H1 (cell line): ENCODE measurements around the gene ETNK1. TPM values are rescaled to one million over a fixed set of nuclear protein-coding genes. Genes with fewer than 3 reads are reported as not detected.

Source experiments
- CTCF ChIA-PET: fragments of 300-600 bp; sonication (Branson Sonifier 250); formaldehyde crosslinking; loops from one replicate; lab custom pipeline; 2021; ENCODE audit not compliant: partially characterized antibody; lab: Charles Lee
- POLR2A ChIA-PET: fragments of 300-600 bp; sonication (Branson Sonifier 250); formaldehyde crosslinking; loops from one replicate; lab custom pipeline; 2021; ENCODE audit warnings: inconsistent platforms; ENCODE audit not compliant: partially characterized antibody; lab: Charles Lee
- DNase-seq, 2 experiments: peaks; one replicate each; pipeline versions ENCODE4 v3.0.0 to v3.0.0-alpha.2; 2010 to 2022; ENCODE audit warnings: low spot score in 2 of 2, low read depth in 1 of 2, mixed read lengths in 1 of 2
- FAIRE-seq: peaks from 2 replicates; lab custom pipeline; 2011; peaks lifted over from hg19 to GRCh38; lab: Jason Lieb, UNC
- H2AFZ ChIP-seq: 2 replicates; pipeline ENCODE4 v1.8.1; 2012; ENCODE audit warnings: low read length, inconsistent platforms
- H2AK5ac ChIP-seq: 2 replicates; pipeline ENCODE4 v1.6.1; 2013; ENCODE audit warnings: low read depth, low read length
- H2BK120ac ChIP-seq: replicated peaks from 2 replicates; pipeline ENCODE3; 2013; ENCODE audit warnings: low read depth, low read length, inconsistent platforms
- H2BK12ac ChIP-seq: 2 replicates; pipeline ENCODE4 v1.6.1; 2013; ENCODE audit warnings: low read depth, low read length
- H2BK15ac ChIP-seq: 2 replicates; pipeline ENCODE4 v1.6.1; 2013; ENCODE audit warnings: low read length
- H2BK20ac ChIP-seq: 2 replicates; pipeline ENCODE4 v1.6.1; 2013; ENCODE audit warnings: low read length
- H2BK5ac ChIP-seq: 2 replicates; pipeline ENCODE4 v1.6.1; 2013; ENCODE audit warnings: low read depth, low read length
- H3K14ac ChIP-seq: 2 replicates; pipeline ENCODE4 v1.6.1; 2013; ENCODE audit warnings: inconsistent platforms; ENCODE audit not compliant: insufficient read length
- H3K18ac ChIP-seq: 2 replicates; pipeline ENCODE4 v1.6.1; 2013; ENCODE audit warnings: low read length; ENCODE audit errors: extremely low read depth
- H3K23ac ChIP-seq: 2 replicates; pipeline ENCODE4 v1.6.1; 2013; ENCODE audit warnings: inconsistent platforms; ENCODE audit not compliant: insufficient read length
- H3K23me2 ChIP-seq: 2 replicates; pipeline ENCODE4 v1.6.1; 2013; ENCODE audit warnings: low read depth, low read length
- H3K27ac ChIP-seq: 2 replicates; pipeline ENCODE4 v1.6.1; 2011; ENCODE audit warnings: low read depth, low read length, inconsistent platforms
- H3K27me3 ChIP-seq, 4 experiments: replicated peaks in 1 of 4; 1 replicate in 1 of 4; 2 replicates in 3 of 4; pipeline versions ENCODE4 v1.6.1 to v1.8.1; 2011 to 2013; ENCODE audit warnings: low read length in 3 of 4, mild to moderate bottlenecking in 3 of 4, inconsistent platforms in 2 of 4, mixed read lengths in 2 of 4, moderate library complexity in 1 of 4; ENCODE audit not compliant: control insufficient read depth in 3 of 4, insufficient read depth in 3 of 4; ENCODE audit errors: extremely low read depth in 1 of 4
- H3K36me3 ChIP-seq, 4 experiments: 2 replicates each; pipeline versions ENCODE4 v1.6.1 to v1.8.1; 2011 to 2013; ENCODE audit warnings: mild to moderate bottlenecking in 4 of 4, low read length in 3 of 4, moderate library complexity in 2 of 4, control low read depth in 1 of 4, inconsistent platforms in 1 of 4; ENCODE audit not compliant: insufficient read depth in 4 of 4, control insufficient read depth in 2 of 4
- H3K4ac ChIP-seq: replicated peaks from 2 replicates; pipeline ENCODE3; 2013; ENCODE audit warnings: low read length, low read depth, mixed read lengths, inconsistent platforms; ENCODE audit not compliant: insufficient read length
- H3K4me1 ChIP-seq, 4 experiments: replicated peaks in 1 of 4; 1 replicate in 1 of 4; 2 replicates in 3 of 4; pipeline versions ENCODE4 v1.6.1 to v1.8.1; 2011 to 2013; ENCODE audit warnings: low read length in 3 of 4, inconsistent platforms in 2 of 4, mixed read lengths in 1 of 4; ENCODE audit not compliant: insufficient read depth in 4 of 4, control insufficient read depth in 3 of 4
- H3K4me2 ChIP-seq, 2 experiments: 2 replicates each; pipeline versions ENCODE4 v1.6.1 to v1.8.1; 2011 to 2013; ENCODE audit warnings: low read depth in 2 of 2, low read length in 2 of 2, control low read depth in 1 of 2, inconsistent platforms in 1 of 2, mild to moderate bottlenecking in 1 of 2; ENCODE audit not compliant: insufficient read depth in 1 of 2
- H3K4me3 ChIP-seq, 4 experiments: fragments of 200-600, 300-600 bp in 1 of 4; sonication (generic), shearing (Covaris generic), sonication (Bioruptor Twin) in 1 of 4; 2 replicates each; pipeline versions ENCODE4 v1.5.1 to v1.8.1; 2011 to 2016; ENCODE audit warnings: low read length in 4 of 4, low read depth in 3 of 4, control low read depth in 2 of 4, inconsistent platforms in 2 of 4, mild to moderate bottlenecking in 2 of 4, mixed read lengths in 1 of 4, moderate library complexity in 1 of 4; ENCODE audit not compliant: insufficient read depth in 2 of 4; ENCODE audit errors: extremely low read depth in 1 of 4
- H3K56ac ChIP-seq: replicated peaks from 2 replicates; pipeline ENCODE3; 2013; ENCODE audit warnings: low read depth, mild to moderate bottlenecking, mixed read lengths, low read length, inconsistent platforms; ENCODE audit not compliant: insufficient read length
- H3K79me1 ChIP-seq: 2 replicates; pipeline ENCODE4 v1.6.1; 2013; ENCODE audit warnings: low read depth, low read length, control low read depth
- H3K79me2 ChIP-seq, 2 experiments: 2 replicates each; pipeline versions ENCODE4 v1.6.1 to v1.8.1; 2012 to 2013; ENCODE audit warnings: low read length in 2 of 2, mild to moderate bottlenecking in 2 of 2, inconsistent platforms in 1 of 2; ENCODE audit not compliant: insufficient read depth in 2 of 2, control insufficient read depth in 1 of 2
- H3K9ac ChIP-seq, 4 experiments: replicated peaks in 1 of 4; 1 replicate in 1 of 4; 2 replicates in 3 of 4; pipeline versions ENCODE4 v1.6.1 to v1.8.1; 2011 to 2013; ENCODE audit warnings: low read depth in 3 of 4, low read length in 3 of 4, control low read depth in 2 of 4, mild to moderate bottlenecking in 2 of 4, moderate library complexity in 2 of 4, inconsistent platforms in 1 of 4; ENCODE audit errors: extremely low read depth in 1 of 4
- H3K9me3 ChIP-seq, 2 experiments: 2 replicates each; pipeline versions ENCODE4 v1.6.1 to v1.8.1; 2012 to 2013; ENCODE audit warnings: mild to moderate bottlenecking in 2 of 2, moderate library complexity in 2 of 2, control low read depth in 1 of 2, inconsistent platforms in 1 of 2, low read depth in 1 of 2, low read length in 1 of 2, mixed read lengths in 1 of 2; ENCODE audit not compliant: insufficient read depth in 2 of 2
- H4K20me1 ChIP-seq, 2 experiments: replicated peaks in 1 of 2; 2 replicates each; pipeline versions ENCODE3 to v1.8.1; 2011 to 2013; ENCODE audit warnings: inconsistent platforms in 2 of 2, low read length in 2 of 2, mild to moderate bottlenecking in 1 of 2; ENCODE audit not compliant: insufficient read depth in 2 of 2, control insufficient read depth in 1 of 2
- H4K5ac ChIP-seq: 2 replicates; pipeline ENCODE4 v1.6.1; 2013; ENCODE audit warnings: low read length, low read depth, mixed read lengths, inconsistent platforms; ENCODE audit not compliant: insufficient read length
- H4K8ac ChIP-seq: 2 replicates; pipeline ENCODE4 v1.8.0; 2013; ENCODE audit warnings: mild to moderate bottlenecking, moderate library complexity, low read length, inconsistent platforms; ENCODE audit not compliant: insufficient read depth; ENCODE audit errors: extremely low read depth
- H4K91ac ChIP-seq: replicated peaks from 2 replicates; pipeline ENCODE3; 2013; ENCODE audit warnings: low read length, mixed read lengths, inconsistent platforms; ENCODE audit not compliant: insufficient read length
- ATF3 ChIP-seq: IDR thresholded peaks from 2 replicates; pipeline ENCODE4 v1.6.1; 2011; ENCODE audit warnings: low read depth, mild to moderate bottlenecking, low read length; ENCODE audit not compliant: insufficient read depth
- BACH1 ChIP-seq: IDR thresholded peaks from 2 replicates; pipeline ENCODE4 v1.6.1; 2012; ENCODE audit warnings: low read length, improper control_type of control experiment
- CBX8 ChIP-seq: fragments of 300-800, 300-1000 bp; sonication (generic); IDR thresholded peaks from 2 replicates; pipeline ENCODE4 v1.7.1; 2016; ENCODE audit warnings: low read depth, low read length, borderline replicate concordance
- CHD1 ChIP-seq: IDR thresholded peaks from 2 replicates; pipeline ENCODE4 v1.6.1; 2012; ENCODE audit warnings: low read depth, low read length, improper control_type of control experiment
- CHD2 ChIP-seq: IDR thresholded peaks from 2 replicates; pipeline ENCODE4 v1.6.1; 2012; ENCODE audit warnings: low read length, improper control_type of control experiment
- JUND ChIP-seq: IDR thresholded peaks from 2 replicates; pipeline ENCODE4 v1.6.1; 2011; ENCODE audit warnings: mild to moderate bottlenecking, improper control_type of control experiment, low read length
- KDM4A ChIP-seq: IDR thresholded peaks from one replicate; pipeline ENCODE4 v1.7.1; 2012; ENCODE audit warnings: low read depth, mild to moderate bottlenecking, moderate library complexity, low read length, inconsistent platforms; ENCODE audit not compliant: severe bottlenecking
- KDM5A ChIP-seq: fragments of 200-600 bp; IDR thresholded peaks from 2 replicates; pipeline ENCODE4 v1.7.1; 2012; ENCODE audit warnings: mild to moderate bottlenecking, low read length, inconsistent platforms, mixed read lengths
- POLR2A ChIP-seq, 2 experiments: IDR thresholded peaks; 1 replicate in 1 of 2; 2 replicates in 1 of 2; pipeline ENCODE4 v1.6.1; 2011; ENCODE audit warnings: low read depth in 2 of 2, low read length in 2 of 2, mild to moderate bottlenecking in 2 of 2; ENCODE audit errors: control extremely low read depth in 1 of 2
- POU5F1 ChIP-seq: IDR thresholded peaks from 2 replicates; pipeline ENCODE4 v1.6.1; 2011; ENCODE audit warnings: low read depth, mild to moderate bottlenecking, low read length, moderate library complexity
- RXRA ChIP-seq: IDR thresholded peaks from 2 replicates; pipeline ENCODE4 v1.6.1; 2011; ENCODE audit warnings: low read depth, mild to moderate bottlenecking, low read length, moderate library complexity; ENCODE audit not compliant: insufficient read depth
- SIN3A ChIP-seq, 2 experiments: IDR thresholded peaks in 1 of 2; conservative IDR thresholded peaks in 1 of 2; 2 replicates each; pipeline ENCODE4 v1.6.1; 2011 to 2012; ENCODE audit warnings: low read length in 2 of 2, improper control_type of control experiment in 1 of 2, low read depth in 1 of 2, mild to moderate bottlenecking in 1 of 2
- TBP ChIP-seq: IDR thresholded peaks from 2 replicates; pipeline ENCODE4 v1.6.1; 2011; ENCODE audit warnings: low read depth, low read length, improper control_type of control experiment
- TCF12 ChIP-seq: IDR thresholded peaks from 2 replicates; pipeline ENCODE4 v1.6.1; 2011; ENCODE audit warnings: low read depth, mild to moderate bottlenecking, low read length
- WGBS, 2 experiments: shearing (Covaris generic) in 1 of 2; methylation state at CpG; one replicate each; pipeline versions ENCODE4 v1.1.6 to v1.1.7; 2013 to 2015; ENCODE audit warnings: low lambda C conversion rate in 2 of 2, mixed read lengths in 2 of 2, inconsistent platforms in 1 of 2, low coverage in 1 of 2, missing lambda C conversion rate in 1 of 2; ENCODE audit not compliant: insufficient replicate concordance in 2 of 2, insufficient coverage in 1 of 2, insufficient read length in 1 of 2; ENCODE audit errors: extremely low coverage in 1 of 2, missing lambda C conversion rate in 1 of 2; 5-methylcytosine and 5-hydroxymethylcytosine counted together
- polyA plus RNA-seq, 7 experiments: library from polyadenylated mRNA; depleted of rRNA in 3 of 7; stranded (reverse) in 5 of 7; unstranded in 2 of 7; fragments of >200 nt in 5 of 7; fragments of 200-250 nt in 2 of 7; gene quantifications; 1 replicate in 5 of 7; 2 replicates in 1 of 7; 4 replicates in 1 of 7; pipeline versions ENCODE4 v1.2.1 to v1.2.3, GENCODE V29; 2011 to 2013; ENCODE audit warnings: missing spikeins in 2 of 7, mixed read lengths in 2 of 7
- total RNA-seq: library from RNA; stranded (reverse); fragmentation: NEBNext Ultra II Directional; extraction: Animal tissue kit (Norgen Biotek cat#: 25700); gene quantifications from 2 replicates; pipeline ENCODE4 v1.2.1, GENCODE V29; 2021

ETNK1 gene
- total and polyA plus RNA-seq, 2 of the 8 experiments (the other 6 are each of a cell fraction or from before 2014, with no cell fraction given), result 11.6 to 82.7 TPM

- H2BK5ac ChIP-seq, result no peak overlapping the region
- H4K91ac ChIP-seq, result no peak overlapping the region
- no peak overlapping the region for H4K8ac ChIP-seq
- H4K5ac ChIP-seq, result no peak overlapping the region
- POLR2A ChIA-PET, result interaction anchor here (0.8 to 1.4 kb wide), 4 partner anchors 10 to 100 kb away, joined by 3 to 5 read pairs (median 4); partner anchors contain the start of gene ETNK1
- no peak overlapping the region for H3K18ac ChIP-seq
- H2BK120ac ChIP-seq, result no peak overlapping the region
- DNase-seq (no peak), FAIRE-seq (no peak)
- H2BK20ac ChIP-seq, result no peak overlapping the region
- CTCF ChIA-PET, result interaction anchor here (0.8 to 1.2 kb wide), 5 partner anchors 10 to 134 kb away, joined by 3 to 5 read pairs (median 3); no protein-coding TSS in a partner anchor
- no peak overlapping the region for H2AFZ ChIP-seq
- H3K27me3 ChIP-seq, result no peaks in the 10 kb centered on the region
- no peak overlapping the region for H3K4me2 ChIP-seq
- no peaks in the 10 kb centered on the region; the same call in 1 of the 2 replicates for H3K79me1 ChIP-seq
- peaks cover 0 to 79% of the 10 kb centered on the region in 2 experiments; a peak in 2 of 4 replicates for H3K79me2 ChIP-seq
- no peaks in the 10 kb centered on the region for H3K23me2 ChIP-seq
- no peak overlapping the region for H3K4me3 ChIP-seq
- H3K27ac ChIP-seq, result no peak overlapping the region
- no peaks in the 10 kb centered on the region for H3K9me3 ChIP-seq
- no peak overlapping the region for H3K14ac ChIP-seq
- H2AK5ac ChIP-seq, result no peak overlapping the region
- WGBS, 2 experiments, result 90% methylated on average over 2 of the region's 2 CpGs; no CpG with 5 or more reads in 1 of the 2 experiments
- peaks cover 2 to 5% of the 10 kb centered on the region in 2 experiments for H4K20me1 ChIP-seq
- no peak overlapping the region for H2BK12ac ChIP-seq
- no peak overlapping the region for H3K23ac ChIP-seq
- no peak overlapping the region for H3K9ac ChIP-seq
- peaks cover 0 to 2% (median 0%) of the 10 kb centered on the region in 4 experiments; a peak in 2 of 7 replicates for H3K4me1 ChIP-seq
- no peak overlapping the region for H3K56ac ChIP-seq
- peaks cover 0 to 14% (median 0%) of the 10 kb centered on the region in 4 experiments; a peak in 2 of 8 replicates for H3K36me3 ChIP-seq
- H2BK15ac ChIP-seq, result no peak overlapping the region
- H3K4ac ChIP-seq, result no peak overlapping the region
- TF ChIP-seq SIN3A (conservative IDR thresholded peaks at IDR 0.05 in 1 of 2, IDR thresholded peaks at IDR 0.05 in 1 of 2; ENCODE audit: low read depth in 1 of 2, low read length in 2 of 2) (no peak), KDM5A (no peak), POLR2A (IDR thresholded peaks at IDR 0.05; ENCODE audit: control extremely low read depth in 1 of 2, low read depth in 2 of 2, low read length in 2 of 2) (no peak), RXRA (no peak), POU5F1 (no peak), CBX8 (no peak), KDM4A (no peak), TCF12 (no peak), TBP (no peak), CHD1 (no peak), ATF3 (no peak), CHD2 (no peak), BACH1 (no peak), JUND (no peak)
Observed at GRCh38 chr12:22640851-22641250, 15.9 kb downstream of the ETNK1 start.
